IMR-90 (cell line): ENCODE data around the gene TYRO3.

ENCODE experiments used
- CEBPB ChIP-seq: IDR thresholded peaks from 2 replicates; pipeline ENCODE4 v1.6.1; 2012; ENCODE audit warnings: low read depth, low read length, improper control_type of control experiment
- FOS ChIP-seq: fragments of 150-350 bp; IDR thresholded peaks from 2 replicates; pipeline ENCODE4 v1.6.1; 2016; ENCODE audit warnings: low read depth, low read length
- MAFK ChIP-seq: IDR thresholded peaks from 2 replicates; pipeline ENCODE4 v1.6.1; 2012; ENCODE audit warnings: low read depth, low read length, improper control_type of control experiment
- MAZ ChIP-seq: IDR thresholded peaks from 2 replicates; pipeline ENCODE4 v1.6.1; 2012; ENCODE audit warnings: low read depth, mild to moderate bottlenecking, low read length, improper control_type of control experiment, moderate library complexity, borderline replicate concordance
- POLR2A ChIP-seq: IDR thresholded peaks from 2 replicates; pipeline ENCODE4 v1.6.1; 2012; ENCODE audit warnings: mild to moderate bottlenecking, low read depth, low read length
- SMC3 ChIP-seq: fragments of 150-350 bp; IDR thresholded peaks from 2 replicates; pipeline ENCODE4 v1.6.1; 2016; ENCODE audit warnings: low read depth, mild to moderate bottlenecking, antibody characterized with exemption, low read length, moderate library complexity
- TF ChIP-seq, protein P1 (sequence below): conservative IDR thresholded peaks from 2 replicates; pipeline ENCODE4 v1.5.1; 2012; ENCODE audit warnings: mild to moderate bottlenecking, low read depth, low read length, improper control_type of control experiment
- TF ChIP-seq, protein P2 (sequence below): fragments of 150-350 bp; IDR thresholded peaks from 2 replicates; pipeline ENCODE4 v1.6.1; 2017; ENCODE audit warnings: mild to moderate bottlenecking, antibody characterized with exemption, low read length, low read depth

DNA sequence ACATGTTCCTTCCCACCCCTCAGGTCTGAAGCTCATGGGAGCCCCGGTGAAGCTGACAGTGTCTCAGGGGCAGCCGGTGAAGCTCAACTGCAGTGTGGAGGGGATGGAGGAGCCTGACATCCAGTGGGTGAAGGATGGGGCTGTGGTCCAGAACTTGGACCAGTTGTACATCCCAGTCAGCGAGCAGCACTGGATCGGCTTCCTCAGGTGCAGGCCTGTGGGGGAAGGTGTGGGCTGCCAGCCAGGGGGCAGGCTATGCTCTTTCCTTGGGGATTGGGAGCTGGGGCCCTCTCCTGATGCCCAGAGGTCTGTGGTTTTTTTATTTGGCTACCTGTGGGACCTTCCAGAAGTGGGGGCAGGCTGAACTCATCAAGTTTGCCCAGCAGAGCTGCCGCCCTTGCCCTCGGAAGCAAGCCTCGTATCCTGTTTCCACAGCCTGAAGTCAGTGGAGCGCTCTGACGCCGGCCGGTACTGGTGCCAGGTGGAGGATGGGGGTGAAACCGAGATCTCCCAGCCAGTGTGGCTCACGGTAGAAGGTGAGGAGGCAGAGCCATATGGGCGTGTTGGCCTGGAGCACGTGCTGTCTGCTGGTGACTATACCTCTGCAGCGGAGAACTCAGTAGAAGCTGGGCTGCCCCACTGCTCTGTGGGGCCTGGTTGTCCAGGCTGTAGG, 2.2 kb downstream of the TYRO3 start:
- TF ChIP-seq, protein P1, sequence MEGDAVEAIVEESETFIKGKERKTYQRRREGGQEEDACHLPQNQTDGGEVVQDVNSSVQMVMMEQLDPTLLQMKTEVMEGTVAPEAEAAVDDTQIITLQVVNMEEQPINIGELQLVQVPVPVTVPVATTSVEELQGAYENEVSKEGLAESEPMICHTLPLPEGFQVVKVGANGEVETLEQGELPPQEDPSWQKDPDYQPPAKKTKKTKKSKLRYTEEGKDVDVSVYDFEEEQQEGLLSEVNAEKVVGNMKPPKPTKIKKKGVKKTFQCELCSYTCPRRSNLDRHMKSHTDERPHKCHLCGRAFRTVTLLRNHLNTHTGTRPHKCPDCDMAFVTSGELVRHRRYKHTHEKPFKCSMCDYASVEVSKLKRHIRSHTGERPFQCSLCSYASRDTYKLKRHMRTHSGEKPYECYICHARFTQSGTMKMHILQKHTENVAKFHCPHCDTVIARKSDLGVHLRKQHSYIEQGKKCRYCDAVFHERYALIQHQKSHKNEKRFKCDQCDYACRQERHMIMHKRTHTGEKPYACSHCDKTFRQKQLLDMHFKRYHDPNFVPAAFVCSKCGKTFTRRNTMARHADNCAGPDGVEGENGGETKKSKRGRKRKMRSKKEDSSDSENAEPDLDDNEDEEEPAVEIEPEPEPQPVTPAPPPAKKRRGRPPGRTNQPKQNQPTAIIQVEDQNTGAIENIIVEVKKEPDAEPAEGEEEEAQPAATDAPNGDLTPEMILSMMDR, result no peak
- TF ChIP-seq POLR2A (no peak), CEBPB (no peak), MAFK (no peak), MAZ (no peak), SMC3 (no peak), FOS (no peak)
- TF ChIP-seq, protein P2, sequence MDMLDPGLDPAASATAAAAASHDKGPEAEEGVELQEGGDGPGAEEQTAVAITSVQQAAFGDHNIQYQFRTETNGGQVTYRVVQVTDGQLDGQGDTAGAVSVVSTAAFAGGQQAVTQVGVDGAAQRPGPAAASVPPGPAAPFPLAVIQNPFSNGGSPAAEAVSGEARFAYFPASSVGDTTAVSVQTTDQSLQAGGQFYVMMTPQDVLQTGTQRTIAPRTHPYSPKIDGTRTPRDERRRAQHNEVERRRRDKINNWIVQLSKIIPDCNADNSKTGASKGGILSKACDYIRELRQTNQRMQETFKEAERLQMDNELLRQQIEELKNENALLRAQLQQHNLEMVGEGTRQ, result no peak
